Skeletal muscle cell (primary cell): ENCODE measurements around the gene ASB4.
"Not testable (repeated sequence)": the region's sequence is repeated elsewhere in the genome, so short reads cannot be mapped to it uniquely, and the experiment has no call there.

Experiments used
- DNase-seq: peaks from one replicate; pipeline ENCODE4 v3.0.0-alpha.2; 2010; ENCODE audit warnings: low read depth
- H3K4me3 ChIP-seq: 2 replicates; pipeline ENCODE4 v1.5.1; 2011; ENCODE audit warnings: low read depth, mild to moderate bottlenecking, control low read depth, low read length, moderate library complexity

ASB4 gene

DNA sequence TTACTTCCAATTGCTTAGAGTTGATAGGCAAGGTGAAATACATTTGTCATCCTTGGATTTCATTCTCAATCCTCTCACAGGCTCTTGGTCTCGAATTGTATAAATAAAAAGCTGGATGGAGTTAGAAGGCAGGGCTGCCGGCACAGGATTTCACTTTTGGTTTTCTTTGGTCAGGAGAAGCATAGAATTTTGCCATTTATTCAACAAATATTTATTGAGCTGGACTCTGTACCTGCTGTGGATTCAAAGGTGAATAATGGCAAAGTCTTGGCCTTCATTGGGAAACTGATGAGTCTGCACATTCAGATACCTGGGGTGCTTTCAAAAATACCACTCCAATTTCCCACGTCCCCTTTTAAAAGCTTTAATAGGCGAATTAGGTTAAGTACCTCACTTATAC lies 60.9 kb downstream of the ASB4 start:
- no peak overlapping the region for H3K4me3 ChIP-seq
- DNase-seq, result no peak

DNA sequence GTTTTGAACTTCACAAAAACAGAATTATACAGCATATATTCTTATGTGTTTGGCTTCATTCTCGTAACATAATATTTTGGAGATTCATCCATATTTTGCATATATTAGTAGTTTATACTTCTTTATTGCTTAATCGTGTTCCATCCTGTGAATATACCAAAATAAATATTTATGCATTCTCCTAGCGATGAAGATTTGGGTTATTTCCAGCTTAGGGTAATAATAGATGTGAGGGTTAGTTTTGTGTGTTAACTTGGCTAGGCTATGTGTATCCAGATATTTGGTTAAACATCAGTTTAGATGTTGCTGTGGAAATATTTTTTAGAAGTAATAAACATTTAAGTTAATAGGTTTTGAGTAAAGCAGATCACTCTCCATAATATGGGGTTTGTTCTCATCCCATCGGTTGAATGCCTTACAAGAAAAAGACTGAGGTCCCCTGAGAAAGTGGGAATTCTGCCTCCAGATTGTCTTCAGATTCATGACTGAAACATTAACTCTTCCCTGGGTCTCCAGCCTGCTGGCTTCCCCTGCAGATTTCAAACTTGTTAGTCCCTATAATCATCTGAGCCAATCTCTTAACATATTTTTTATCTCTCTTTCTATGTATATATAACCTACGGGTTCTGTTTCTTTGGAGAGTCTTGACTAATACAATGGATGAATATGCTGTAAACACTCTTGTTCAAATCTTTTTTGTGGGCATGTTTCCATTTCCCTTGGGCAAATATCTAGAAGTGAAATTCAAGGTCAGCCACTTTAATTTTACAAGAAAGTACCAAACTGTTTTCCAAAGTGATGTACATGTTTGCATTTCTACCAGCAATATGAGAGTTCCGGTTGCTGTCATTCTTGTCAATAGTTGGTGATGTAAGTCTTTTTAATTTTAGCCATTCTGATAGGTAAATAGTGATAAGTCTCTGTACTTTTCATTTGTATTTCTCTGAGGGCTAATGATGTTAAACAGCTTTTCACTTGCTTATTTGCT lies 61.9 kb downstream of the ASB4 start:
- H3K4me3 ChIP-seq, result no peak overlapping the region
- DNase-seq, result no peak

DNA sequence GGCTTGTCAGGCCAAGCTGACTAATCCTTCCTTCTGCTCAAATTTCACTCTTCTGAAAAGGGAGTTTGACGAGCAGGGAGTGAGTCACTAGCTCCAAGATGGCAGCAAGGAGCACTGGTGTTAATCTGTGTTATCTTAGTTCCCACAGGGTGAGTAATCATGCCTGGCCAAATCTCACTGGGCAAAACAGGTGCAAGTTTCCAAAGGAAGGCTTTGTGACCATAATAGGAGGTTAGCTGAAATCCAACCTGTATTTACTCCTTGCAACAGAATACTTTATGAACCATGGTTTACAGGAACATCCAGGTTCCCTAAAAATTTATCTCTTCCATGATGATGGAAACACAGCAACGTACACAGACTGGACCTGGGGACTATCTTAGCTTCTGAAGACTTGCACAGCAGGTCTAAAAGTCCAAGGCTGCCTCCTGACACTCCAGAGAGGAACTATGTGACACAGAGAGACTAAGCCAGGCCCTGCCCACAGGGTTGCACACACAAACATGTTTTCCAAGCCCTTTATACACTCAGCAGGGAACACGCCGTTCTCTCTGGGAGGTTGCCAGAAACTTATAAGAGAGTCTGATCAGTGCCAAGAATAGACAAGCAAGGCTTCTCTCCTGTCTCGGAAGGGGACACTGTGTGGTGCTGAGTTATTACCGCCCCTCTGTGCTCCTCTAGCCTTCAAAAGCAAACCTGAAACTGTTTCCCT lies 64.2 kb downstream of the ASB4 start:
- H3K4me3 ChIP-seq, result no peak overlapping the region
- DNase-seq, result peak; percentile 90

DNA sequence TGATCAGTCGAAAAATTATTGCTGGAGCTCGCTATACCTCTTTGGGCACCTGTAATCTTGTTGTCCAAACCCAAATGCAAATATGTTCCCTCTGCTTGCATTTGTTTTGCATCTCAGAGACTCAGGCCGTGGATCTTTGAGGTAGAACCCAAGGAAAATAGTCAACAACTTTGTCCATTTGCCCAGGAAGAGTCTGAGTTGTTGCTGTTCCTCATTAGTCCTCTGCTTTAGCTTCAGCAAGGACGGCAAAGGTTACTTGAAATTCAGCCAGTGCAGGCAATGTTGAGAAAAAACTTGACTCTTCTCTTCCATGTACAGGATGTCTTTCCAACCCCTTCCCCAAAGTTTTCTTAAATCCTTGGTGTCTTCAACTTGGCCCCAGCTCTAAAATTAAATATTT lies 64.8 kb downstream of the ASB4 start:
- DNase-seq, result no peak

DNA sequence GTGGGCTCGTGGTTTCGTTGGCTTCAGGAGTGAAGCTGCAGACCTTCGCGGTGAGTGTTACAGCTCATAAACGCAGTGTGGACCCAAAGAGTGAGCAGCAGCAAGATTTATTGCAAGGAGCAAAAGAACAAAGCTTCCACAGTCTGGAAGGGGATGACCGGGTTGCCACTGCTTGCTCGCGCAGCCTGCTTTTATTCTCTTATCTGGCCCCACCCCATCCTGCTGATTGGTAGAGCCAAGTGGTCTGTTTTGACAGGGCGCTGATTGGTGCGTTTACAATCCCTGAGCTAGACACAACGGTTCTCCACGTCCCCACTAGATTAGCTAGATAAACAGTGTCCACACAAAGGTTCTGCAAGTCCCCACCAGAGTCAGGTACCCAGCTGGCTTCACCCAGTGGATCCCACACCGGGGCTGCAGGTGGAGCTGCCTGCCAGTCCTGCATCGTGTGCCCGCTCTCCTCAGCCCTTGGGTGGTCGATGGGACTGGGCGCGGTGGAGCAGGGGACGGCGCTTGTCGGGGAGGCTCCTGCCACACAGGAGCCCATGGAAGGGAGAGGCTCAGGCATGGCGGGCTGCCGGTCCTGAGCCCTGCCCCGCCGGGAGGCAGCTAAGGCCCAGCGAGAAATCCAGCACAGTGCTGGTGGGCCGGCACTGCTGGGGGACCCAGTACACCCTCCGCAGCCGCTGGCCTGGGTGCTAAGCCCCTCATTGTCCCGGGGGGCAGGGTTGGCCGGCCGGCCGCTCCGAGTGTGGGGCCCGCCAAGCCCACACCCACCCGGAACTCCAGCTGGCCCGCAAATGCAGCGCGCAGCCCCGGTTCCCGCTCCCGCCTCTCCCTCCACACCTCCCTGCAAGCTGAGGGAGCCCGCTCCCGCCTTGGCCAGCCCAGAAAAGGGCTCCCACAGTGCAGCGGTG lies 66.5 kb downstream of the ASB4 start:
- H3K4me3 ChIP-seq, DNase-seq: not testable (repeated sequence)

More for the DNA sequence above, 64.8 kb downstream of the ASB4 start:
- H3K4me3 ChIP-seq, result no peak overlapping the region

DNA sequence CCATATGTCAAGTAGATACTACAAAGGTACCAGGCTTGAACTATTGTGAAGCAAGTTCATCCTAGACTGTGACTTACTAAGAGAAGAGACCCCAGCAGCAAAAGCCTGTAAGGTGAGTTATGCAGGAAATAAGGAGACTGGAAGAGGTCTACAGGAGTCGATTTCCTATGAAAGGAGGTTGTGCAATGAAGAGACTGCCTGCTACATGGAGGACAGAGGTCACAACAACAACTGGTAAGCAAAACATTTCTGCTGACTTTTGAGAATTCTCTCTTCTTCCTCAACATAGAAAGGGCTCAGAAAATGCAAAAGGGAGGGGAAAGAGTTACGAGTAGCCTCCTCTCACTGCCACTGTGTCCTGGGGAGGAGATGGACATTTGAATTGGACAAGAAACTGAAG lies 68.2 kb downstream of the ASB4 start:
- no peak overlapping the region for H3K4me3 ChIP-seq
- DNase-seq, result no peak

DNA sequence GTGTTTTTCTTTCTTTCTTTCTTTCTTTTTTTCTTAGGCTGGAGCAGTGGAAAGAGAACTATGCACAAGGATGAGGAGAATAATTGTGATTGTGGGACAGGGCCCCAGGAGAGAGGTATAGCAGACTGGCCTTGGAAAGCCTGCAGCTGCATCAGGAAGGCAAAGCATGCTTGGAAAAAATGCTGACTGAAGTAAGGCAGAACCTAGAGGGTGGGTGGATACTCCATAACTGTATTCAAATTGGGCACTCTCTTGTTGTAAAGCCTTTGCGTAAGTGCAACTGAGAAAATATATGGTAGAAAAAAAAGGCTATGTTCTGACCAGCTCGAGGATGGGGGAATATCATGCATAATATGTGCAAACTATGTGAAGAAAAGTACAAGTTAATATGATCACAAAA lies 71.0 kb downstream of the ASB4 start:
- no peak for DNase-seq
- no peak overlapping the region for H3K4me3 ChIP-seq

DNA sequence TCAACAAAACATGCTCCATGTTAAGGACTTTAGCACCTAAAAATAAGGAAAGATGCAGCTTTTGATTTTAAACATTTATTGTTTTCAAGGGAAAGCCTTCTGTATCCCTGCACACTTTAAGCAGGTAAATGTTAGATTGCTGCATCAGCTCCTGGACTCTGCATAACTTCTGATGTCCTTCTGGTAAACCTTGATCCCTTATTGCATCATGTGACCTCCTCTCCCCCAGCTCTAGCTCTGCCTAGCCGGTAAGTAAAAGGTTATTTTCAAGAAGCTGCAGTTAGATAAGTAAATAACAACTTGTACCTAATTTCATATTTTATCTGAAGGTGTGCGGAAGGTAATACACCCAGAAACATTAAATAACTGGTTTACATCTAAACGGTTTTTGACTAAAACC lies 73.1 kb downstream of the ASB4 start:
- no peak for DNase-seq
- no peak overlapping the region for H3K4me3 ChIP-seq

DNA sequence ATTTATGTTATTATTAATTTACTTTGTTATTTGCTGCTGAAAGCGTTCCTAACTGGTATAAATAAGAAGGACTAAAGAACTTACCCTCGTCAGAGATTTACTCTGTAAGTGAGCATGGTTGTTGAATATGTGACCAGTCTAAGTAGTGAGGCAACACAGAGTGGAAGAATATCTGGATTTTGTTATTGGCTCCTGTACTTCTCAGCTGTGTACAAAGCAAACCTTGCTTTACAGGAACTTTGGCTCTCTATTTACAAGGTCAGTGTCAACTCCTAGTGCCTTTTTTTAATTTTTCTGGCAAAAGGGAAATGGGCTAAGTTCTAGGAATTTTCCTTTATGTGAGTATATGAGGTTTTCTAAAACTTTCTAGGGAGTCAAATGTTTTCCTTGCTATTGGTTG lies 74.9 kb downstream of the ASB4 start:
- no peak for DNase-seq
- H3K4me3 ChIP-seq, result no peak overlapping the region

DNA sequence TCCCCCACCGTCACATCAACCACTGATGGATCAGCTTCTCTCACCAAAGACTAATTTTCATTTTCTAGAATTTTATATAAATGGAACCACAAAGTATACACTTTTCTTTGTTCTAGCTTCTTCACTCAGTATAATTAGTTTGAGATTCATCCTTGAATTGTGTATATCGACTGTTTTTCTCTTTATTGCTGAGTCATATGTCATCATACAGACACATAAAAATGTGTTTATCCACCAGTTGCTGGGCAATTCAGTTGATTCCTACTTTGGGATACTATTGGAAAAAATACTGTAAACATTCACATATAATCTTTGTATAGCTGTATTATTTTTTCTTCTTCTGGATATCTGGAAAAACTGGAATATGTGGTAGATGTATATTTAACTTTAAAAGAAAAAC lies 84.0 kb downstream of the ASB4 start:
- DNase-seq, result no peak
- no peak overlapping the region for H3K4me3 ChIP-seq

DNA sequence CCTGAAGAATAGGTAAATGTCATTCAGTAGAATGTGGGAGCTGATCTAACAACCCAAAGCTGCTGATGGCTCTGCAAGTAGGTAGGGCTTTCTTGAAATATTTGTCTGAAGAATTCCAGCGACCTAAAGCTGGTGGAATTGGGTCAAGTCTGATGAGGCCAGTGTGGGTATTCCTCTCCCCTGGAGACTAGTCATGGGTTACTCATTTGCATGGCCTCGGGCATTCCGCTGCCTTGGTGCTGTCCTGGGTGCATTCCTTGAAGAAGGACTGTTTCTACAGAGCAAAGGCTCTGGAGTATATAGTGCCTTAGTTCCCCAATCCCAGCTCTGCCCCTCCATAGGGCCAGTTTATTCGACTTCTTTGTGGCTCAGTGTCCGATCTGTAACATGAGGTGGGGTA lies 91.4 kb downstream of the ASB4 start:
- DNase-seq, result no peak
- no peak overlapping the region for H3K4me3 ChIP-seq

DNA sequence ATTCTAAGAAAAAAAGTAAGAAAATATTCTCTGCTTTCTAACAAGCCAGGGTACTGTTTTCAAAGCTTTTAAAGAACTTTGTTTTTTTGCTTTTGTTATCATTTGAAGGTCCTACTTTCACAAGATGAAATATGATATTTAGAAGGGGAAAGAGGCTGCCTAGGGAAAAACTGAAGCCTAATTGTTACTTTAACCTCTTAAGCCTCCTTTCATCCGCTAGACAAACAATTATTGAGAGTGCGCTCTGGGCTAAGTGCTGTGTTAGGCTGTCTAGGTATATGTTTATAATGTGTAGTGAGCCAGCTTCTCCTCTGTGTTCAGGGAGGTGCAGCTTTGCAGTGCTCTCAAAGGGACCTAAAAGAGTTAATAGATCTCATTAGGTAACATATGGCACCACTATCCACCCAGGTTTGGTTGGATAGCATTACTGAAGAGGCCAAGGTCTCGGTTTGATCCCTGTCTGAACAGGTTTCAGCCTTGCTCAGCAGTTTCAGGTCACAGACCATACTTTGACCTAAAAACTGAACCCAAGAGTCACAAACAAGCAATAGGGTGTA lies 92.6 kb downstream of the ASB4 start:
- H3K4me3 ChIP-seq, result no peak overlapping the region
- DNase-seq, result no peak

DNA sequence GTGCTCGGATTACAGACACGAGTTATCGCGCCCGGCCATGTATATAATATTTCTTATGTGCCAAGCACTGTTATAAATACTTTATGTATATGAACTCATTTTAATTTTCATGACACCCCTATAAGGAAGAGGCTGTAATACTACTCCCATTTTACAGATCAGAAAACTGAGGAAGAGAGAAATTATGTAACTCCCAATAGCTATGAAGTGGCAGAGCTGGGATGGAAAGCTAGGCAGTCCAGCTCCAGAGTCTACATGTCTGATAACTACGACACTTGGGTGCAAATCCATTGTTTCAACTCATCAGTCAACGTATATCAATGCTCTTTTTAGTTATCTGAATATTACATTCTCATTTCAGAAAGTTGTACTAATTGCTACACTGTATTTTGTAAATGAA lies 93.6 kb downstream of the ASB4 start:
- no peak for DNase-seq

DNA sequence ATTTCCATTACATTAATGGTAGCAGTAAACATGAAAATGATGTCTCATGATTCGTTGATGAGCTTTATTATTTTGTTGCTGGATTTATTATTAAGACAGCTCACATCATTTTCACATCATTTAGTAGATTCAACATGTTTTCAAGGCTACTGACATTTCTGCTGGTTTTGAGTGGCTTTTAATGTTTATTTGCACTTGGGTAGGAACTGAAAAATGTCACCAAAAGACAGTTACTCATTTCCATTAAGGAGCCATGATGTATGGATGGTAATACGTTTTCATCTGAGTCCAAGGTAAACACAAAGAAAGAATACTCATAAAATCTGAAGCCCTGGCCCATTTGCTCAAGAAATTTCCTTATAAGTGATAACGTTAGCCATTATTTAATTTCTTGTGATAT lies 95.7 kb downstream of the ASB4 start:
- no peak for DNase-seq
- H3K4me3 ChIP-seq, result no peak overlapping the region

More for the DNA sequence above, 93.6 kb downstream of the ASB4 start:
- H3K4me3 ChIP-seq, result no peak overlapping the region

DNA sequence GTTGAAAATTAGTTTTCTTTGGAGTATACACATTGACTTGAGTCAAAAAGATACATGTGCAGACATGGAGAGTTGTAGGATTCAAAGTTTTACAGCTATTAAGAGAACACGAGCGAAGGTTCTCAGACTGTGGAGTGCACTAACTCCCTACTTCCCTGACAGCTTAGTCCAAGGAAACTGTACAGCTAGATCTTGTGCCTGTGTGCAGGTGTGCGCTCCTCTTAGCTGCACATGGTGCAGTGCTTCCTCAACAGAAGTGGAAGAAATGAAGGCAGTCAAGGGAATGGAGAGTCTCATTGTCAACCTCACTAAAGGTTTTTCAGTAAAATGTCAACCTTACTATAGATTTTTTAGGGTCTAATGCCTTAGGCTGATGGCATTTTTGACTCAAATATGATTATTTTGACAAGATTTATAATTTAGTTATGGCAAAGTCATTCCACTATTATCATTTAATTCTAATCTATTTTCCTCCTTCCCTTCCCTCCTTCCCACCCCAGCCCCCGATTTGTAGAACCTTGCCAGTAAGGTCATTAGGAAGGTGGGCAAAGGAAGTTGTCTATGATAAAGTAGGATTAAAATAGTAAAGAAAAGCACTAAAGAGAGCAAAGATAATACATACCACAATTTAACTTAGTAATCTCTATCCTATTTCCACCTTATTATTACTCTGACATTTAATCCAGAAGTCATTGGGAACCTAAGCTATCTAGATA lies 97.0 kb downstream of the ASB4 start:
- H3K4me3 ChIP-seq, result no peak overlapping the region
- no peak for DNase-seq

DNA sequence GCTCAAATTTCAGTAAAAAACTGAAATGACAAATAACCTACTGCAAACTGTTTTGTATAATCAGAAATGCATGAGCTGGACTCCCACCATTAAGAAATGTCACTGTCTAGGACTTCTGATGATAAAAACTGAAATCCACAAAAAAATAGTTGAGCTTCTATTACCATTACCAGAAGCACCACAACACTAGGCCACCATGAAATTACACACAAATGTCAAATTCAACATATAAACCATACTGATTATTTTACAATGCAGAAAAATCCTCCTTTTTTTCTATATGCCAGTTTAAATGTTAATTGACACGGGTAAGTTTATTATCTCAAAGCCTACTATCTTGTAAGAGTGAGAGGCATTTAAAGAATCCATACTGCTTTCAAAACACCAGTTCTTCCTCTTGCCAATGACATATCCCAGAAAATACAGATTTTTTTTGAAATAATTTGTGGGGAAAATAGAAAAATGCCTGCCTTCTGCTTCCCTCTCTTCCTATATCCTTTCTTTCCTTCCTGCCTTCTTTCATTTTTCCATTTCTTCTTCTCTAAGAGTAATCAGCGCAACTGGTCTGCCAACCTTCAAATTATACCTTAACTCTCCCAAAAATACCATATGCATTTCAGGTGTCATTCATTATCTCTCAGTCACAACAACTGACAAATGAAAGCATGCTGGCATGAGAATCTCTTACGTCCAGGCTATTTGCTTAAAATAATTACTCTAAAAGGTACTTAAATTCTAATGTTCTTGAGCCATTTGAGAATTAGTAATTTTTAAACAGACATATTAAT lies 98.3 kb downstream of the ASB4 start:
- no peak overlapping the region for H3K4me3 ChIP-seq
- no peak for DNase-seq

DNA sequence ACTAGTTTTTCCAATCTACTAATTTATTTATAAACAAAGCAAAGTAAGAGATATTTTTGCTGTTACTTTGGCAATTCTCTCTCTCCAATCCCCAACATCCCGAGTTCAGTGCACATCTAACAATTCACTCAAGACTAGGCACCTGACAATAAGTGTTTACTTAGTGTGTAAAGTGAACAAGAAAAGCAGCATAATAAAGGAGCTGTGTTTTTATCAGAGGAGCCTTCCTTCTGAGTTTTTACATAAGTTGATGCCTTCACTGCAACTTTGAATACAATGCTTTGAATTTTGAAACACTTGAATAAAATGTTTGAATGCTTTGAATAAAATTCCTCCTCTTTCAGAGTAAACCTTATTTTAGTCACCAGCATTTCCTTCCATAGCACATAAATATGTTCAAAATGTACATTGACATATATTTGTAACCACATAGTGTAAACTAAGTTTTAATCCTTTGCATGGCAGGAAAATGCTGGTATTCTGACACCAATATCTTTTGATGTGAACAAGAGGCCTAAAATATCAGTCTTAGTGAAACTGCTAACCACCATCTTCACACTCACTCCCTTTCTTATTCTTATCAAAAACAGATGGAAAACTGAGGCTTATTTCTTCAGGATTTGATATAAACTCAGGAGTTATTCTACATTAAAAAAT lies 99.2 kb downstream of the ASB4 start:
- H3K4me3 ChIP-seq, result no peak overlapping the region
- no peak for DNase-seq

DNA sequence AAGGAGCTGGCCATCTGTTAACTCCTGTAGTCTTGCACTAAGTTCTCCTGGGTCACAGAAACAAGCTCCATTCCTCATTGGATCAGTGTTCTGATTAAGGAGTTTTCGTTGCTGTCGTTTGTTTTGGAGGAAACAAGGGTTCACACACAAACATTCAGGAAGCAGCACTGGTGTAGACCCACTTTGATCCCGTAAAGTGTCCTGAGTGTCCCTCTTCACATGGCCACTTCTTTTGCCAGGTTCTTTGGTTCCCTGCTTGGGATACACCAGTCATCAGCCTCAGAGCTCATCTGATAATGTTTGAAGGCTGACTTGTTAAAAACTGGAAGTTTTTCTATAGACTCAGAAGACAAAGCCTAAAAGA lies 99.7 kb downstream of the ASB4 start:
- H3K4me3 ChIP-seq, result no peak overlapping the region
- no peak for DNase-seq
